ENCODE data around the gene NUP37. TPM values are rescaled to one million over a fixed set of nuclear protein-coding genes. Genes with fewer than 3 reads are reported as not detected.

The NUP37 gene
- total RNA-seq, 1 experiment from 2014 or later, result 72.4 TPM

GRCh38 chr12:102064476-102064875 is 55.4 kb downstream of the NUP37 start:
- H3K27me3 ChIP-seq (ENCODE audit: insufficient read depth, low read depth), result no peaks in the 10 kb centered on the region
- BruUV-seq (replicated peaks), result no TSS peak
- H2AFZ ChIP-seq, result peak overlapping the region; percentile 58
- no peak overlapping the region for H3K4me3 ChIP-seq
- intact Hi-C loops (cut with micrococcal nuclease; ENCODE audit: unreplicated experiment), result no loop called here
- H4K20me1 ChIP-seq (ENCODE audit: insufficient read depth), result no peaks in the 10 kb centered on the region
- H3K79me2 ChIP-seq (ENCODE audit: low read depth), result no peaks in the 10 kb centered on the region
- no peaks in the 10 kb centered on the region for H3K36me3 ChIP-seq (ENCODE audit: low read depth)
- TF ChIP-seq EZH2 (IDR thresholded peaks at IDR 0.05; ENCODE audit: low read depth), result no peak
- TF ChIP-seq, protein P1, sequence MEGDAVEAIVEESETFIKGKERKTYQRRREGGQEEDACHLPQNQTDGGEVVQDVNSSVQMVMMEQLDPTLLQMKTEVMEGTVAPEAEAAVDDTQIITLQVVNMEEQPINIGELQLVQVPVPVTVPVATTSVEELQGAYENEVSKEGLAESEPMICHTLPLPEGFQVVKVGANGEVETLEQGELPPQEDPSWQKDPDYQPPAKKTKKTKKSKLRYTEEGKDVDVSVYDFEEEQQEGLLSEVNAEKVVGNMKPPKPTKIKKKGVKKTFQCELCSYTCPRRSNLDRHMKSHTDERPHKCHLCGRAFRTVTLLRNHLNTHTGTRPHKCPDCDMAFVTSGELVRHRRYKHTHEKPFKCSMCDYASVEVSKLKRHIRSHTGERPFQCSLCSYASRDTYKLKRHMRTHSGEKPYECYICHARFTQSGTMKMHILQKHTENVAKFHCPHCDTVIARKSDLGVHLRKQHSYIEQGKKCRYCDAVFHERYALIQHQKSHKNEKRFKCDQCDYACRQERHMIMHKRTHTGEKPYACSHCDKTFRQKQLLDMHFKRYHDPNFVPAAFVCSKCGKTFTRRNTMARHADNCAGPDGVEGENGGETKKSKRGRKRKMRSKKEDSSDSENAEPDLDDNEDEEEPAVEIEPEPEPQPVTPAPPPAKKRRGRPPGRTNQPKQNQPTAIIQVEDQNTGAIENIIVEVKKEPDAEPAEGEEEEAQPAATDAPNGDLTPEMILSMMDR (conservative IDR thresholded peaks at IDR 0.05), result no peak
- peaks cover 6% of the 10 kb centered on the region; the same call in 1 of the 2 replicates for H3K4me1 ChIP-seq (replicated peaks; ENCODE audit: insufficient read depth)
- H3K9me3 ChIP-seq (ENCODE audit: insufficient read depth, low read depth), result no peaks in the 10 kb centered on the region
- H3F3A ChIP-seq (ENCODE audit: insufficient read depth, low read depth), result peaks cover 7% of the 10 kb centered on the region; the same call in 1 of the 2 replicates
- DNase-seq, result no peak
- CTCF ChIA-PET, result no interaction called here
- POLR2A ChIA-PET (ENCODE audit: unreplicated experiment), result no interaction called here
- H3K27ac ChIP-seq, result no peak overlapping the region
- peak overlapping the region; percentile 55; the same call in 1 of the 2 replicates for H3K4me2 ChIP-seq
- no peaks in the 10 kb centered on the region for H3K9me2 ChIP-seq (ENCODE audit: insufficient read depth)

DNA sequence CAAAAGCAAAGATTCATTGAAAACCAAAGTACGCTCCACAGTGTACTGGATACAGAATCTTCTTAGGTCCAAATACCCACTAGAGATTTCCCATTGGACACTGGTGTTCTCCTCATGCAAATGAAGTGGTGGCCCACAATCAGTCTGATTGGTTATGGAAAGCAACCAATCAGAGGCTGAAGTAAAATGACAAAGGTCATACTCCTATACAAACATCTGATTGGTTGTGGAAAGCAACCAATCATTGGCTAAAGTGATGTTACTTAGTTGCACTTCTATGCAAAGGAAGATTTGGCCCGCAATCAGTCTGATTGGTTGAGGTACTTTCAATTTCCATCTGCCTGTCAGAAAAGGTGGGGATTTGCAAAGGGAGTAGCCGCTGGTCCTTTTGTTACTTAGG is 56.8 kb downstream of the NUP37 start:
- H3K27ac ChIP-seq, result 0 out of 2 replicates have a peak overlapping the region, but pooled peaks have one; percentile 35
- intact Hi-C loops (cut with micrococcal nuclease; ENCODE audit: unreplicated experiment), result no loop called here
- peak overlapping the region; percentile 44; the same call in 1 of the 2 replicates for H3K4me3 ChIP-seq
- no TSS peak for BruUV-seq (replicated peaks)
- DNase-seq, result peak in 1 of 2 experiments; percentile 72
- peak overlapping the region; percentile 74; the same call in 1 of the 2 replicates for H2AFZ ChIP-seq
- H3F3A ChIP-seq (ENCODE audit: insufficient read depth, low read depth), result peaks cover 7% of the 10 kb centered on the region; the same call in 1 of the 2 replicates
- H3K79me2 ChIP-seq (ENCODE audit: low read depth), result no peaks in the 10 kb centered on the region
- TF ChIP-seq EZH2 (IDR thresholded peaks at IDR 0.05; ENCODE audit: low read depth), result no peak
- TF ChIP-seq, protein P1 (conservative IDR thresholded peaks at IDR 0.05), result no peak
- no peaks in the 10 kb centered on the region for H4K20me1 ChIP-seq (ENCODE audit: insufficient read depth)
- POLR2A ChIA-PET (ENCODE audit: unreplicated experiment), result no interaction called here
- peak overlapping the region; percentile 55 for H3K4me2 ChIP-seq
- CTCF ChIA-PET, result no interaction called here
- H3K27me3 ChIP-seq (ENCODE audit: insufficient read depth, low read depth), result no peaks in the 10 kb centered on the region
- peaks cover 6% of the 10 kb centered on the region; the same call in 1 of the 2 replicates for H3K4me1 ChIP-seq (replicated peaks; ENCODE audit: insufficient read depth)
- H3K9me2 ChIP-seq (ENCODE audit: insufficient read depth), result no peaks in the 10 kb centered on the region
- 0 out of 2 replicates have a peak, but pooled peaks cover 4% of the 10 kb centered on the region for H3K36me3 ChIP-seq (ENCODE audit: low read depth)
- no peaks in the 10 kb centered on the region for H3K9me3 ChIP-seq (ENCODE audit: insufficient read depth, low read depth)

DNA sequence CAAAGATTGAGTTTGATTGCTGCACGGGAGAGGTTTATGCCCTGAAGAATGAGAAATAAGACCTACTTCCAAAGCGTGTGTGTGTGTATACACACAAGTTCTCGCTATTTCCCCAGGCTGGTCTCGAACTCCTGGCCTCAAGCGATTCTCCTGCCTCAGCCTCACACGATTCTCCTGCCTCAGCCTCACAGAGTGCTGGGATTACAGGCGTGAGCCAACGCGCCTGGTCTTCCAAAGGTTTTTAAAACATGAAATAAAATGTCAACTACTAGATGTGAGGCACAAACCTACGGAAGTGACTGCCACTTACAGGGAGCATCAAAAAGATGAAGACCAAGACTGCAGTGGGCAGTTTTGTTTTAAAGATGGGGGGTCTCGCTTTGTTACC is 57.5 kb downstream of the NUP37 start:
- intact Hi-C loops (cut with micrococcal nuclease; ENCODE audit: unreplicated experiment), result no loop called here
- ChIA-PET POLR2A (ENCODE audit: unreplicated experiment) (interaction anchor here (0.6 kb wide), 2 partner anchors 8 to 762 kb away, joined by 3 to 7 read pairs; no protein-coding TSS in a partner anchor), CTCF (interaction anchor here (0.6 kb wide), 1 partner anchor 641 kb away, joined by 3 read pairs; no protein-coding TSS in a partner anchor)
- peak overlapping the region; percentile 98 for H3K4me2 ChIP-seq
- no TSS peak for BruUV-seq (replicated peaks)
- peak overlapping the region; percentile 78 for H3K4me3 ChIP-seq
- no peaks in the 10 kb centered on the region for H3K79me2 ChIP-seq (ENCODE audit: low read depth)
- H3F3A ChIP-seq (ENCODE audit: insufficient read depth, low read depth), result peaks cover 7% of the 10 kb centered on the region; the same call in 1 of the 2 replicates
- no peaks in the 10 kb centered on the region for H4K20me1 ChIP-seq (ENCODE audit: insufficient read depth)
- no peaks in the 10 kb centered on the region for H3K9me3 ChIP-seq (ENCODE audit: insufficient read depth, low read depth)
- peaks cover 6% of the 10 kb centered on the region; the same call in 1 of the 2 replicates for H3K4me1 ChIP-seq (replicated peaks; ENCODE audit: insufficient read depth)
- H3K27ac ChIP-seq, result no peak overlapping the region
- peak overlapping the region; percentile 98 for H2AFZ ChIP-seq
- H3K27me3 ChIP-seq (ENCODE audit: insufficient read depth, low read depth), result no peaks in the 10 kb centered on the region
- H3K9me2 ChIP-seq (ENCODE audit: insufficient read depth), result no peaks in the 10 kb centered on the region
- no peak for DNase-seq
- H3K36me3 ChIP-seq (ENCODE audit: low read depth), result 0 out of 2 replicates have a peak, but pooled peaks cover 4% of the 10 kb centered on the region
- TF ChIP-seq, protein P1 (conservative IDR thresholded peaks at IDR 0.05), result no peak
- TF ChIP-seq EZH2 (IDR thresholded peaks at IDR 0.05; ENCODE audit: low read depth), result no peak

All from PC-9 (cell line).